Neural cell (in vitro differentiated cells): ENCODE results near the gene DIS3L2.

ENCODE experiments used
- CTCF ChIP-seq: fragments of 450-650 bp; IDR thresholded peaks from 2 replicates; pipeline ENCODE4 v1.5.1; 2014; ENCODE audit warnings: antibody characterized with exemption, mild to moderate bottlenecking, moderate library complexity; ENCODE audit not compliant: poor library complexity, severe bottlenecking
- EP300 ChIP-seq: fragments of 450-650 bp; conservative IDR thresholded peaks from 2 replicates; pipeline ENCODE4 v1.6.1; 2014; ENCODE audit warnings: antibody characterized with exemption, mild to moderate bottlenecking, moderate library complexity; ENCODE audit not compliant: poor library complexity, severe bottlenecking
- EZH2 ChIP-seq: fragments of 200-600, 300-800 bp; shearing (Covaris generic), sonication (generic); IDR thresholded peaks from 2 replicates; pipeline ENCODE4 v1.6.1; 2014; ENCODE audit warnings: antibody characterized with exemption, low read length, borderline replicate concordance, mild to moderate bottlenecking; ENCODE audit not compliant: insufficient read depth, poor library complexity, severe bottlenecking
- REST ChIP-seq: IDR thresholded peaks from 2 replicates; pipeline ENCODE4 v1.6.1; 2012; ENCODE audit warnings: borderline replicate concordance

GRCh38 chr2:232237464-232237863 is 276.0 kb downstream of the DIS3L2 start:
- TF ChIP-seq CTCF (no peak), EP300 (no peak), EZH2 (no peak), REST (no peak)
